ENCODE measurements around the gene HCN4.

DNA sequence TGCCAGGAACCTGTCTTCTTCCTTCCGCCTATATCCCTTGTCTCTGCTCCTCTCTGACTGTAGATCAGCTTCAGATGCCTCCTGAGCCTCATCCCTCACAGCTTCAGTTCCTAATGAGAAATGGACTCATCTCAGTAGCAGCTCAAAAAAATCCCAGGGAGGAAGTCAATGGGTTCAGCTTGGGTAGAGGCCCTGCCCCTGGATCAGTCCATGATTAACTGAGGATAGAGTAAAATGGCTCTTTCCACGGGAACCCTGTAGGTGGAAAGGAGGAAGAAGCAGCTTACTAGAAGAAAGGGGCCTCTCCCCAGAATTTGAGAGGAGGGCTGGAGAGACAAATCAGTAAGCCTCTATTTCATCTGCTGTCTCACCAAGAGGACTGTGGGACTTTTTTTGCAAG, 26.9 kb upstream of the HCN4 start:
- TF ChIP-seq, protein P1, sequence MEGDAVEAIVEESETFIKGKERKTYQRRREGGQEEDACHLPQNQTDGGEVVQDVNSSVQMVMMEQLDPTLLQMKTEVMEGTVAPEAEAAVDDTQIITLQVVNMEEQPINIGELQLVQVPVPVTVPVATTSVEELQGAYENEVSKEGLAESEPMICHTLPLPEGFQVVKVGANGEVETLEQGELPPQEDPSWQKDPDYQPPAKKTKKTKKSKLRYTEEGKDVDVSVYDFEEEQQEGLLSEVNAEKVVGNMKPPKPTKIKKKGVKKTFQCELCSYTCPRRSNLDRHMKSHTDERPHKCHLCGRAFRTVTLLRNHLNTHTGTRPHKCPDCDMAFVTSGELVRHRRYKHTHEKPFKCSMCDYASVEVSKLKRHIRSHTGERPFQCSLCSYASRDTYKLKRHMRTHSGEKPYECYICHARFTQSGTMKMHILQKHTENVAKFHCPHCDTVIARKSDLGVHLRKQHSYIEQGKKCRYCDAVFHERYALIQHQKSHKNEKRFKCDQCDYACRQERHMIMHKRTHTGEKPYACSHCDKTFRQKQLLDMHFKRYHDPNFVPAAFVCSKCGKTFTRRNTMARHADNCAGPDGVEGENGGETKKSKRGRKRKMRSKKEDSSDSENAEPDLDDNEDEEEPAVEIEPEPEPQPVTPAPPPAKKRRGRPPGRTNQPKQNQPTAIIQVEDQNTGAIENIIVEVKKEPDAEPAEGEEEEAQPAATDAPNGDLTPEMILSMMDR (IDR thresholded peaks at IDR 0.05), result no peak
- no peak for TF ChIP-seq EP300 (IDR thresholded peaks at IDR 0.05)

Measured in esophagus muscularis mucosa (tissue), 3 donors.